A549 (cell line): ENCODE measurements around the gene SLIRP.

Experiments used
- CEBPB ChIP-seq, 2 experiments: fragments of >200 bp in 1 of 2; sonication (Bioruptor Twin) in 1 of 2; formaldehyde crosslinking in 1 of 2; IDR thresholded peaks; 2 replicates each; pipeline ENCODE4 v1.6.1; 2012 to 2016
- EP300 ChIP-seq, 2 experiments: fragments of >200 bp; sonication (Bioruptor Twin); formaldehyde crosslinking; IDR thresholded peaks; 2 replicates in 1 of 2; 3 replicates in 1 of 2; pipeline ENCODE4 v1.6.1; 2016 to 2017
- FOSL2 ChIP-seq, 2 experiments: fragments of 450-650 bp in 1 of 2; fragments of >200 bp in 1 of 2; sonication (Bioruptor Twin) in 1 of 2; formaldehyde crosslinking; IDR thresholded peaks; 2 replicates each; pipeline versions ENCODE4 v1.5.0 to v1.6.1; 2016 to 2020; ENCODE audit warnings: mild to moderate bottlenecking in 1 of 2, moderate library complexity in 1 of 2
- MAZ ChIP-seq: fragments of 150-350 bp; IDR thresholded peaks from 2 replicates; pipeline ENCODE4 v1.6.1; 2014; ENCODE audit warnings: antibody characterized with exemption, low read depth, low read length, borderline replicate concordance
- MYC ChIP-seq: IDR thresholded peaks from 2 replicates; pipeline ENCODE4 v1.6.1; 2012; ENCODE audit warnings: mild to moderate bottlenecking, inconsistent platforms, low read length, improper control_type of control experiment, borderline replicate concordance
- POLR2A ChIP-seq: IDR thresholded peaks from 2 replicates; pipeline ENCODE4 v1.6.1; 2012; ENCODE audit warnings: mild to moderate bottlenecking, low read length
- RCOR1 ChIP-seq: fragments of 150-350 bp; IDR thresholded peaks from 2 replicates; pipeline ENCODE4 v1.6.1; 2014; ENCODE audit warnings: antibody characterized with exemption, low read length, low read depth
- RFX5 ChIP-seq: fragments of 450-650 bp; IDR thresholded peaks from 2 replicates; pipeline ENCODE4 v1.7.1; 2014; ENCODE audit warnings: antibody characterized with exemption, mild to moderate bottlenecking, moderate library complexity
- RNF2 ChIP-seq: fragments of 200-600 bp; sonication (generic); IDR thresholded peaks from 2 replicates; pipeline ENCODE4 v1.6.1; 2016; ENCODE audit warnings: low read depth, mild to moderate bottlenecking, antibody characterized with exemption, moderate library complexity, borderline replicate concordance
- SMC3 ChIP-seq: fragments of >200 bp; sonication (Bioruptor Twin); formaldehyde crosslinking; IDR thresholded peaks from 3 replicates; pipeline ENCODE4 v1.6.1; 2018; ENCODE audit warnings: inconsistent platforms
- TF ChIP-seq, protein P1 (sequence below): fragments of >200 bp; sonication (Bioruptor Twin); formaldehyde crosslinking; IDR thresholded peaks from 3 replicates; pipeline ENCODE4 v1.5.1; 2016
- TF ChIP-seq, protein P2 (sequence below): IDR thresholded peaks from 2 replicates; pipeline ENCODE4 v1.6.1; 2012
- TF ChIP-seq, protein P3 (sequence below): fragments of 450-650 bp; IDR thresholded peaks from 2 replicates; pipeline ENCODE4 v1.6.1; 2014; ENCODE audit warnings: antibody characterized with exemption
- TF ChIP-seq, protein P4 (sequence below): fragments of 150-350 bp; IDR thresholded peaks from 2 replicates; pipeline ENCODE4 v1.6.1; 2014; ENCODE audit warnings: low read depth, mild to moderate bottlenecking, low read length

DNA sequence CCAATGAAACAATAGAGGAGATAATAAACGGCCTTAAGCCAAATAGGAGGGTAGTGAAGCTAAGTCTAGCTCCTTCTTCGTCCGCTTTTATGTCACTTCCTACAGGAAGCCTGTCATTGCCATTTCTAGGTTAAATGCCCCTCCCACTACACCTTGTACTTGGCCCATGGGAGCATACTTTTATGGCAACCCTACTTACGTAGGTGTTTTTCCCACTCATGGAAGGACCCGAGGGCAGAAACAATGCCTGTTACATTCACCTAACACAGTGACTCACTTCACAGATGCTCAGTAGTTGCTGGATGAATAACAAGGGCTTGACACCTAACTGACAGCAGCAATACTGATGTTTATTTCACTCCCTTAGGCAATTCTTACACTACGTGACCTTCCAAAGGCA is 44.6 kb upstream of the SLIRP start:
- TF ChIP-seq, protein P1, sequence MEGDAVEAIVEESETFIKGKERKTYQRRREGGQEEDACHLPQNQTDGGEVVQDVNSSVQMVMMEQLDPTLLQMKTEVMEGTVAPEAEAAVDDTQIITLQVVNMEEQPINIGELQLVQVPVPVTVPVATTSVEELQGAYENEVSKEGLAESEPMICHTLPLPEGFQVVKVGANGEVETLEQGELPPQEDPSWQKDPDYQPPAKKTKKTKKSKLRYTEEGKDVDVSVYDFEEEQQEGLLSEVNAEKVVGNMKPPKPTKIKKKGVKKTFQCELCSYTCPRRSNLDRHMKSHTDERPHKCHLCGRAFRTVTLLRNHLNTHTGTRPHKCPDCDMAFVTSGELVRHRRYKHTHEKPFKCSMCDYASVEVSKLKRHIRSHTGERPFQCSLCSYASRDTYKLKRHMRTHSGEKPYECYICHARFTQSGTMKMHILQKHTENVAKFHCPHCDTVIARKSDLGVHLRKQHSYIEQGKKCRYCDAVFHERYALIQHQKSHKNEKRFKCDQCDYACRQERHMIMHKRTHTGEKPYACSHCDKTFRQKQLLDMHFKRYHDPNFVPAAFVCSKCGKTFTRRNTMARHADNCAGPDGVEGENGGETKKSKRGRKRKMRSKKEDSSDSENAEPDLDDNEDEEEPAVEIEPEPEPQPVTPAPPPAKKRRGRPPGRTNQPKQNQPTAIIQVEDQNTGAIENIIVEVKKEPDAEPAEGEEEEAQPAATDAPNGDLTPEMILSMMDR, result no peak
- TF ChIP-seq, protein P2, sequence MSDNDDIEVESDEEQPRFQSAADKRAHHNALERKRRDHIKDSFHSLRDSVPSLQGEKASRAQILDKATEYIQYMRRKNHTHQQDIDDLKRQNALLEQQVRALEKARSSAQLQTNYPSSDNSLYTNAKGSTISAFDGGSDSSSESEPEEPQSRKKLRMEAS, result no peak
- TF ChIP-seq, protein P3, sequence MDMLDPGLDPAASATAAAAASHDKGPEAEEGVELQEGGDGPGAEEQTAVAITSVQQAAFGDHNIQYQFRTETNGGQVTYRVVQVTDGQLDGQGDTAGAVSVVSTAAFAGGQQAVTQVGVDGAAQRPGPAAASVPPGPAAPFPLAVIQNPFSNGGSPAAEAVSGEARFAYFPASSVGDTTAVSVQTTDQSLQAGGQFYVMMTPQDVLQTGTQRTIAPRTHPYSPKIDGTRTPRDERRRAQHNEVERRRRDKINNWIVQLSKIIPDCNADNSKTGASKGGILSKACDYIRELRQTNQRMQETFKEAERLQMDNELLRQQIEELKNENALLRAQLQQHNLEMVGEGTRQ, result no peak
- TF ChIP-seq RCOR1, result no peak
- TF ChIP-seq MAZ, result no peak
- TF ChIP-seq MYC, result no peak
- no peak for TF ChIP-seq POLR2A
- TF ChIP-seq FOSL2 (IDR thresholded peaks at IDR 0.05), result no peak
- TF ChIP-seq FOSL2 (CRISPR knock-in tag; IDR thresholded peaks at IDR 0.05), result no peak
- no peak for TF ChIP-seq RNF2
- TF ChIP-seq CEBPB (IDR thresholded peaks at IDR 0.05), result no peak
- TF ChIP-seq EP300 (IDR thresholded peaks at IDR 0.05), result no peak
- TF ChIP-seq RFX5, result no peak
- TF ChIP-seq, protein P4, sequence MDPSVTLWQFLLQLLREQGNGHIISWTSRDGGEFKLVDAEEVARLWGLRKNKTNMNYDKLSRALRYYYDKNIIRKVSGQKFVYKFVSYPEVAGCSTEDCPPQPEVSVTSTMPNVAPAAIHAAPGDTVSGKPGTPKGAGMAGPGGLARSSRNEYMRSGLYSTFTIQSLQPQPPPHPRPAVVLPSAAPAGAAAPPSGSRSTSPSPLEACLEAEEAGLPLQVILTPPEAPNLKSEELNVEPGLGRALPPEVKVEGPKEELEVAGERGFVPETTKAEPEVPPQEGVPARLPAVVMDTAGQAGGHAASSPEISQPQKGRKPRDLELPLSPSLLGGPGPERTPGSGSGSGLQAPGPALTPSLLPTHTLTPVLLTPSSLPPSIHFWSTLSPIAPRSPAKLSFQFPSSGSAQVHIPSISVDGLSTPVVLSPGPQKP, result no peak
- TF ChIP-seq SMC3, result no peak
